HEK293 (cell line): ENCODE measurements around the gene CAPN1.

Source experiments
- KLF8 ChIP-seq: fragments of 450-650 bp; formaldehyde crosslinking; IDR thresholded peaks from 2 replicates; pipeline ENCODE4 v1.5.1; 2016; ENCODE audit warnings: missing biosample characterization, missing genetic modification characterization
- ZNF10 ChIP-seq: fragments of 450-650 bp; formaldehyde crosslinking; IDR thresholded peaks from 2 replicates; pipeline ENCODE4 v1.5.1; 2017; ENCODE audit warnings: missing biosample characterization, missing genetic modification characterization
- ZNF473 ChIP-seq: fragments of 450-650 bp; formaldehyde crosslinking; IDR thresholded peaks from 2 replicates; pipeline ENCODE4 v1.5.1; 2017; ENCODE audit warnings: missing biosample characterization, missing genetic modification characterization
- TF ChIP-seq, protein P1 (sequence below): fragments of 450-650 bp; formaldehyde crosslinking; IDR thresholded peaks from 2 replicates; pipeline ENCODE4 v1.5.1; 2016; ENCODE audit warnings: missing biosample characterization, missing genetic modification characterization

DNA sequence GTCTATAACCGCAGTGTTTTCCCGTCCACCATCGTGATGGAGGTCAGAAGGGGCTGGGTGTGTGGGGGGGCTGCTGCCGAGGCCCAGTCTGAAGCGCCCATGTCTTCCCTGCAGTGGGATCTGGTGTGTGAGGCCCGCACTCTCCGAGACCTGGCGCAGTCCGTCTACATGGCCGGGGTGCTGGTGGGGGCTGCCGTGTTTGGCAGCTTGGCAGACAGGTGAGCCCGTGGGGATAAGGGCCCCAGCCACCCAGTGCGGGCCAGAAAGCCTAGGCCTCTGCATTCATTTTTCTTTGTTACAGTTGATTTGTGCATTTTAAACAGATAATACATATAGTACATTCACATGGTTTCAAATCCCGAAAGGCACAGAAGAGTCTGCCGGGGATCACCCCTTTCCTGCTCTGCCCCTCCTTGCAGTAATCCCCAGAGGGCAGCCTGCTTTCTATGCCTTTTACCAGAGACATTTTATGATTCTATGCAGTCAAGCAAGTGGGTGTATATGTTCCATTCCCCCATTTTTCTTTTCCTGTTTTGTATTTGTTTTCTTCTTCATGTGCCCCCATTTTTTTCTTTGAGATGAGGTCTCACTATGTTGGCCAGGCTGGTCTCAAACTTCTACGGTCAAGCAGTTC, 32.6 kb downstream of the CAPN1 start:
- TF ChIP-seq ZNF10 (tag by site-specific recombination) (no peak), ZNF473 (tag by site-specific recombination) (no peak), KLF8 (tag by site-specific recombination) (no peak)
- TF ChIP-seq, protein P1, sequence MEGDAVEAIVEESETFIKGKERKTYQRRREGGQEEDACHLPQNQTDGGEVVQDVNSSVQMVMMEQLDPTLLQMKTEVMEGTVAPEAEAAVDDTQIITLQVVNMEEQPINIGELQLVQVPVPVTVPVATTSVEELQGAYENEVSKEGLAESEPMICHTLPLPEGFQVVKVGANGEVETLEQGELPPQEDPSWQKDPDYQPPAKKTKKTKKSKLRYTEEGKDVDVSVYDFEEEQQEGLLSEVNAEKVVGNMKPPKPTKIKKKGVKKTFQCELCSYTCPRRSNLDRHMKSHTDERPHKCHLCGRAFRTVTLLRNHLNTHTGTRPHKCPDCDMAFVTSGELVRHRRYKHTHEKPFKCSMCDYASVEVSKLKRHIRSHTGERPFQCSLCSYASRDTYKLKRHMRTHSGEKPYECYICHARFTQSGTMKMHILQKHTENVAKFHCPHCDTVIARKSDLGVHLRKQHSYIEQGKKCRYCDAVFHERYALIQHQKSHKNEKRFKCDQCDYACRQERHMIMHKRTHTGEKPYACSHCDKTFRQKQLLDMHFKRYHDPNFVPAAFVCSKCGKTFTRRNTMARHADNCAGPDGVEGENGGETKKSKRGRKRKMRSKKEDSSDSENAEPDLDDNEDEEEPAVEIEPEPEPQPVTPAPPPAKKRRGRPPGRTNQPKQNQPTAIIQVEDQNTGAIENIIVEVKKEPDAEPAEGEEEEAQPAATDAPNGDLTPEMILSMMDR (tag by site-specific recombination): no peak
